ENCODE data around the gene SLX4. TPM values are rescaled to one million over a fixed set of nuclear protein-coding genes. Genes with fewer than 3 reads are reported as not detected.
A peak's percentile ranks its signal among the peaks of the same experiment; 100 is the strongest.

The SLX4 gene
- total RNA-seq, 4 donors from 2014 or later, result 3.1 to 5.6 (median 3.9) TPM

DNA sequence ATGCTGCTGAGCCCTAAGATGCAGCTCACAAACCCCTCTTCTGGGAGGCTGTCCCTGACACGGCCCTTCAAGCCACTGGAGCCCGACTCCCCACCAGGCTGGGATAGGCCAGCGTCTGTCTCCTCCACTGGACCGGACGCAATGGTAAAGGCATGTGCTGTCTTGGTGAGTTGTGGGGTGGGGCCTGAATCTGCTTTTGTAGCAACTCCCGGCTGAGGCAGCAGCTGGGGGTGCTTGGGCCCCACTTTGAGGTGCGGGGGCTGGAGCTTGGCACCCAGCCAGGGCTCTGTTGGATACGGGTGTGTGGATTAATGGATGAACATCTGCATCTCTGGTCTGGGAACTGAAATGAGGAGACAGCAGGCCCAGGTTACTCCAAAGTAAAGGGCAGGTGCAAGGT, 30.7 kb downstream of the SLX4 start:
- no peak overlapping the region for H3K27ac ChIP-seq
- no peak for TF ChIP-seq POLR2A (IDR thresholded peaks at IDR 0.05)
- TF ChIP-seq, protein P1, sequence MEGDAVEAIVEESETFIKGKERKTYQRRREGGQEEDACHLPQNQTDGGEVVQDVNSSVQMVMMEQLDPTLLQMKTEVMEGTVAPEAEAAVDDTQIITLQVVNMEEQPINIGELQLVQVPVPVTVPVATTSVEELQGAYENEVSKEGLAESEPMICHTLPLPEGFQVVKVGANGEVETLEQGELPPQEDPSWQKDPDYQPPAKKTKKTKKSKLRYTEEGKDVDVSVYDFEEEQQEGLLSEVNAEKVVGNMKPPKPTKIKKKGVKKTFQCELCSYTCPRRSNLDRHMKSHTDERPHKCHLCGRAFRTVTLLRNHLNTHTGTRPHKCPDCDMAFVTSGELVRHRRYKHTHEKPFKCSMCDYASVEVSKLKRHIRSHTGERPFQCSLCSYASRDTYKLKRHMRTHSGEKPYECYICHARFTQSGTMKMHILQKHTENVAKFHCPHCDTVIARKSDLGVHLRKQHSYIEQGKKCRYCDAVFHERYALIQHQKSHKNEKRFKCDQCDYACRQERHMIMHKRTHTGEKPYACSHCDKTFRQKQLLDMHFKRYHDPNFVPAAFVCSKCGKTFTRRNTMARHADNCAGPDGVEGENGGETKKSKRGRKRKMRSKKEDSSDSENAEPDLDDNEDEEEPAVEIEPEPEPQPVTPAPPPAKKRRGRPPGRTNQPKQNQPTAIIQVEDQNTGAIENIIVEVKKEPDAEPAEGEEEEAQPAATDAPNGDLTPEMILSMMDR (IDR thresholded peaks at IDR 0.05), result no peak
- H3K4me1 ChIP-seq, result peaks cover 0 to 27% (median 0%) of the 10 kb centered on the region in 3 donors
- DNase-seq, result no peak
- H3K36me3 ChIP-seq, result peaks cover 0 to 34% (median 3%) of the 10 kb centered on the region in 3 donors
- H3K4me3 ChIP-seq, result no peak overlapping the region
- H3K27me3 ChIP-seq, result peaks cover 0 to 30% (median 0%) of the 10 kb centered on the region in 4 donors
- intact Hi-C loops (cut with DNase I), result no loop called here
- no peaks in the 10 kb centered on the region for H3K9me3 ChIP-seq
- 32% methylated on average over 6 of the region's 8 CpGs; no CpG with 5 or more reads in 1 of the 2 donors for WGBS, 2 donors

DNA sequence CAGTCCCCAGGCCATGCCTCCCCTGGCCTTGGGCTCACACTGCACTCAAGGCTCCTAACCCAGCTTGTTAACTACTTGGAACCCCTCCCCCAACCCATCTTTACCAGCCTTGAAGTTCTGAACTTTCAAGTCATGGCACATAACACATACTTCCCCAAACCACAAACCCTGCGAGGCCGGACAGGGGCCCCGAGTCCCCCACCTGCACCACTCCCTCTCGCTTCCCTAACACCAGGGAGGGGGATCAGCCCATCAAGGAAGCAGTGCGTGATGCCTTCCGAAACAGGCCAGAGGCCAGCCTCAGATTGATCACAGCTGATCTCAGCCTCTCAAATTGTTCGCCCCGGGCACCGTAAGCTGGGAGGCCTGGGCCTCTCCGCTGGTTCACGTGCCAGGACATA, 31.2 kb downstream of the SLX4 start:
- Histone ChIP-seq H3K27me3 (peaks cover 0 to 30% (median 0%) of the 10 kb centered on the region in 4 donors), H3K9me3 (no peaks in the 10 kb centered on the region), H3K4me1 (peaks cover 0 to 27% (median 0%) of the 10 kb centered on the region in 3 donors), H3K4me3 (no peak overlapping the region), H3K27ac (no peak overlapping the region), H3K36me3 (peaks cover 0 to 34% (median 3%) of the 10 kb centered on the region in 3 donors)
- WGBS, 2 donors, result 45% methylated on average over 2 of the region's 11 CpGs; no CpG with 5 or more reads in 1 of the 2 donors
- TF ChIP-seq POLR2A (IDR thresholded peaks at IDR 0.05), result no peak
- TF ChIP-seq, protein P1 (IDR thresholded peaks at IDR 0.05), result no peak
- DNase-seq, result no peak
- intact Hi-C loops (cut with DNase I), result no loop called here

DNA sequence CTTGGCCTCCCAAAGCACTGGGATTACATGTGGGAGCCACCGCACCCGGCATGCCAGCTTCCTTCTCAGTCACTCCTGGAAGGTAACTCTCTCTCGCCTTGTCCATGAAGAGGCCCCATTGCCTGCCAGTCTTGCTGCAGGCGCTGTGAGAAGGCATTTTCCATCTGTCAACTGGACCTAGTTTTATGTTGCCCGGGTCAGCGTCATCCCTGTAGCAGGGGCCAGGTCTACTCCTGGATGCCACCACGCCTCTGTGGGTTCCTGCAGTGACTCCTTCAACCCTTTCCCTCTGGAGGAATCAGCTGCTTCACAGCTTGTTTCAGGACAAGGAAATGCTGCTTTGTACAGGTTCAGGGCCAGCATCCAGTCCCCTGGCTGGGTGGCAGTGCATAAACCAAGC, 31.6 kb downstream of the SLX4 start:
- Histone ChIP-seq H3K36me3 (peaks cover 0 to 34% (median 3%) of the 10 kb centered on the region in 3 donors), H3K4me3 (no peak overlapping the region), H3K4me1 (peaks cover 0 to 27% (median 0%) of the 10 kb centered on the region in 3 donors), H3K27me3 (peaks cover 0 to 30% (median 0%) of the 10 kb centered on the region in 4 donors), H3K27ac (no peak overlapping the region), H3K9me3 (no peaks in the 10 kb centered on the region)
- no peak for DNase-seq
- 88 to 97% methylated on average over 4 to 5 of the region's 7 CpGs for WGBS, 2 donors
- TF ChIP-seq, protein P1 (IDR thresholded peaks at IDR 0.05), result no peak
- no peak for TF ChIP-seq POLR2A (IDR thresholded peaks at IDR 0.05)
- intact Hi-C loops (cut with DNase I), result no loop called here

DNA sequence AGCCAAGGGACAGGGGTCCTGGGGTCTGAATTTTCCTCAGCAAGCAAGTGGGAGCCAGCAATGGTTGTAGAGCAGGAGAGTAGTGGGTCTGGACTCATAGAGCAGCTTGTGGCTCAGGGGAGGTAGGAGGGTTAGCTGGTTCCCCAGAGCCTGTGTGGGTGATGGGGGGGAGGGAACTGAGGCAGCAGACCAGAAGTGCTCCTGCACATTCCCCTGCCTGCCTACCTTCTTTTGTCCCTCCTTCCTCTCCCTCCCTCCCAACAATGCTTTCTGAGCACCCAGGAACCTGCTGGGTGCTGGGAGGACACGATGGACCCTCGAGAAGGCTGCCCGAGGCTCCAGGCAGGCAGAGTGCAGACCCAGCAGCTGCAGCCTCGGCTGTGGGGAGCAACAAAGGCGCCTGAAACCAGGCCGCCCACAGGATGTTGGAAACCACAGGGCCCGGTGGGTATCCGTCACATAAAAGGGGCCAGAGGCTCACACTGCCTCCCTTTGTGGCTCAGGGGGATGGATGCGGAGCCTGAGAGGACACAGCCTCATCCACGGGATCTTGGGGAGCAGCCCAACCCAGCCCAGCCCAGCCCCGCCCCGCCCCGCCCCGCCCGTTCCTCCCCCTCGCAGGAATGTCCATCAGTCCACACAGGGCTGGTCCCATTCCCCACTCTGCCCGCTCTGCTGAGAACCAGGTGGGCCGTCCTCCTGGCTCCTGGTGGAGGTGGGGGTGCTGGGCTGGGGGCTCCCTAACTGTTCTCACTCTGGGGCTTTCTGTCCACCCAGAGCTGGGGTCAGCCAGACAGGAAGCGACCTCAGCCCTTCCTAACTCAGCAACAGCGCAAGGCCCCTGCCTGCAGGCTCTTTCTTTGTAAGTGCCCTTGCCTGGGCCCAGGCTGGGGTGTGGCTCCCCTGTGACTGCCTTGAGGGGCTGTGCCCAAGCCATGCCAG, 32.5 kb downstream of the SLX4 start:
- Histone ChIP-seq H3K36me3 (peaks cover 0 to 26% (median 3%) of the 10 kb centered on the region in 3 donors), H3K4me1 (peaks cover 0 to 27% (median 0%) of the 10 kb centered on the region in 3 donors), H3K27me3 (peaks cover 0 to 30% (median 0%) of the 10 kb centered on the region in 4 donors), H3K9me3 (no peaks in the 10 kb centered on the region), H3K27ac (peak overlapping the region in 3 of 4 donors; percentile 14 to 50 (median 21)), H3K4me3 (peak overlapping the region in 2 of 4 donors; percentile 7 to 26)
- DNase-seq, result no peak
- 20% methylated on average over 1 of the region's 20 CpGs; no CpG with 5 or more reads in 1 of the 2 donors for WGBS, 2 donors
- intact Hi-C loops (cut with DNase I), result no loop called here
- no peak for TF ChIP-seq POLR2A (IDR thresholded peaks at IDR 0.05)
- TF ChIP-seq, protein P1 (IDR thresholded peaks at IDR 0.05), result no peak

DNA sequence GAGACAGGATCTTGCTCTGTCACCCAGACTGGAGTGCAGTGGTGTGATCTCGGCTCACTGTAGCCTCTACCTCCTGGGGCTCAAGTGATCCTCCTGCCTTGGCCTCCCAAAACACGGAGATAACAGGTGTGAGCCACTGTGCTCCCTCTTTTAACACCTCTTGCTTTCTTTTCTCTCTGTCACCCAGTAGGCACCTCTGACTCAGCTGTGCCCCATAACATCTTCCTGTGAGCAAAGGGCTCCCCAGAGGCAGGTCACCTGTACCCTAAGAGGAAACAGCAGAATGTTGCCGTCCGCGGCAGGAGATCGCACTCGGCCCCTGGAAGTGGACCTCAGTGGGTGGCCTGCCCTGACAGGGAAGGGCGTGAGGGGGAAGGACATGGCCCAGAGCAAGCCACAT, 33.3 kb downstream of the SLX4 start:
- no peaks in the 10 kb centered on the region for H3K9me3 ChIP-seq
- H3K36me3 ChIP-seq, result peaks cover 0 to 19% (median 3%) of the 10 kb centered on the region in 3 donors
- TF ChIP-seq, protein P1 (IDR thresholded peaks at IDR 0.05), result no peak
- TF ChIP-seq POLR2A (IDR thresholded peaks at IDR 0.05), result no peak
- H3K4me1 ChIP-seq, result peaks cover 0 to 27% (median 0%) of the 10 kb centered on the region in 3 donors
- peak overlapping the region in 2 of 4 donors; percentile 26 to 42 for H3K4me3 ChIP-seq
- peaks cover 0 to 30% (median 0%) of the 10 kb centered on the region in 4 donors for H3K27me3 ChIP-seq
- 50 to 72% methylated on average over 2 to 6 of the region's 8 CpGs for WGBS, 2 donors
- no peak for DNase-seq
- intact Hi-C loops (cut with DNase I), result no loop called here
- H3K27ac ChIP-seq, result peak overlapping the region in 1 of 4 donors; percentile 50
